GM18907 (cell line): ENCODE data around the gene JMJD6.

ENCODE experiments used
- ATAC-seq: cut with Tn5 transposase; IDR thresholded peaks from one replicate; pipeline ENCODE4 v1.9.1; 2021; ENCODE audit warnings: mild to moderate bottlenecking, moderate library complexity; ENCODE audit not compliant: unreplicated experiment

The JMJD6 gene

GRCh38 chr17:76683011-76683755 is 43.2 kb downstream of the JMJD6 start:
- no peak for ATAC-seq

DNA sequence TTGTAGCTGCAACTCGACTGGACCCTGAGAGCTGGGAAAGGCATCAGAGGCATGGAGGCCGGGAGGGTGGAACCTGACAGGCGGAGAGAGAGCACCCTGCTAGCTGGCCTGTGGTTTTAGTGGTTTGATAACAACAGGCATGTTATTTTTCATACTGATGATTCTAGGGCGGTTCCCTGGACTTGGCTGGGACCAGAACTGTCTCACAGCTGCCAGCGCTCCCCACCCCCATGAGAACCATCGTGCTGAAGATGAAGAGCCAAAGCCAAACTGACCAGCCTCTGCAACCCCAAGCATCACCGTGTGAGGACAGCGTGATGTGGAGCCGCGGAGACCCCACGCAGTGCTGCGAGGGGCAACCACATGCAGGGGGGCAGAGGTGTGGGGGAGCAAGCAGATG is 44.1 kb downstream of the JMJD6 start:
- ATAC-seq: no peak

DNA sequence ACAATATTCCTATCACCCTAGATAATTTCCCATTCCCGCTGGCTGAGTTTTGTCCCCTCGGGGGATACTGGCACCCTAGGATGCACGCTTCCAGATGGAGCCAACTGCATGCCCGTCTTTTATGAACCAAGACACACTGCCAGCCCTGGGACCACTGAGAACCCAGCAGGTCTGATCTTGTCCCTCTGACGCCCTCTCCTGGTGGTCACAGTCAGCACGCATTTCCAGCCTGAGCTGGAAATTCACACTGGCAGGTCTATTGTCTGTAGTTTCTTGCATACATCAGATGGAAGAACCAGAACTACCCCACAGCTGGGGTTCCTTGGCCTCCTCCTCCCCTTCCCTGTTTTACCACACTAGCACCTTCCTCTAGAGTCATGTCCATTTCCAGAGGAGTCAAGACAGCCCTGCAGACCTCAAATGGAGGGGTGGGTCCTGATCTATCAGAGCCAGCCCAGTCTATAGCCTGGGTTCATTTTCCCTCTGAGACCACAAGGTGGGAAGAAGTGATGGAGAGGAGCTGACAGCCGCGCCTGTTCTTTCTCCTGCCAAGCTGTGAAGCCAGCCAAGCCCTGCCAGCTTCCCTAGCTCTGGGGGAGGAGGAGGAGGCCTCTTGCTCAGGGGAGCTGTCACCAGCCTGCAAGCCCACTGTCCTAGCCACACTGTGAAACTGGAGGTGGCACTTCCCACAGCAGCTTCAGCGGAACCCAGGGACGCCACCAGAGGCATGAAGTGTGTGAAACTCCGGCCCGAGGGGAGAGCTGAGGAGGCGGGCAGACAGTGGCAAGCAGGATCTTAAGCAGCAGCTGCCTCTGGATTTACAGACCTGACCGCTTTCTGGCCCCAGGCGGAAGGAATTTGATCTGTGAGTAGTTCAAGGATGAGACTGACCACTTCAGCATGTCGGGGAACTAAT is 44.9 kb downstream of the JMJD6 start:
- ATAC-seq: no peak

- ATAC-seq: no peak
Observed at GRCh38 chr17:76679239-76679638, 47.2 kb downstream of the JMJD6 start.

- ATAC-seq: no peak
Observed at GRCh38 chr17:76678330-76678729, 48.1 kb downstream of the JMJD6 start.

- ATAC-seq: no peak
Observed at GRCh38 chr17:76677406-76677805, 49.0 kb downstream of the JMJD6 start.

GRCh38 chr17:76676629-76677028 is 49.8 kb downstream of the JMJD6 start:
- ATAC-seq: no peak

DNA sequence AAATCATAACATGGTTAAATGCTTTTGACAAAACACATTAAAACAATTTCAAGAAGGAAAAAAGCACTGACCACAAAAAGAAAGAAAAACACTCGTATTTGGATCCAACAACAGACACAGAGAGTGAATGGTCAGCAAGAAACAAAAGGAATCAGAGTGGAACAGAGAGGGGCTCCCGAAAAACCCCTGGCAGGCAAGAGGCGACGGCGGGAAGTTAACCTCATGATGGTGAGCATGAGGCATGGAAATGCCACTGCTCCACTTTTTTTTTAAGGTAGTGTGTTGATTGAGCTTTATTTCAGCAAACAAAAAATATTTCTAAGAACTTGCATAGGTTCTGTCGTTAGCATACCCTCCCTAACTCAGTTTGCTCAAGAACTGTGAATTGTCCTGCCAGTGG is 50.8 kb downstream of the JMJD6 start:
- ATAC-seq: no peak

DNA sequence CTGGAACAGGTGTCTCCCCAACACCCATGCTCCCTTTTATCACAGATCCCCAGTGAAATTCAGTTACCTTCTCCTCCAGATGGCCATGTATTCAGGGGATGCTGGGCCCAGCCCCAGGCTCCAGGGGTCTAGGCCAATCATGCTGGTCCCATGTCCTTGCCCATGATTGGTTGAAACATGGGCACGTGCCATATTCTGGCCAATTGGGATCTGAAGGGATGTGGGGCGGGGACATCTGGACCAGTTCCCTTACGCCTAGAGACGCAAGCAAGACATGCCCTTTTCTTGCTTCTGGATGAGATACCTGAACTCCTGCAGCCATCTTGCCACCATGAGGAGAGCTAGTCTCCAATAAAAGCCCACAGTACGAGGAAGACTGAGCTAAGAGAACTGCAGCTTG is 51.8 kb downstream of the JMJD6 start:
- ATAC-seq: no peak

- no peak for ATAC-seq
Observed at GRCh38 chr17:76673729-76674128, 52.7 kb downstream of the JMJD6 start.

DNA sequence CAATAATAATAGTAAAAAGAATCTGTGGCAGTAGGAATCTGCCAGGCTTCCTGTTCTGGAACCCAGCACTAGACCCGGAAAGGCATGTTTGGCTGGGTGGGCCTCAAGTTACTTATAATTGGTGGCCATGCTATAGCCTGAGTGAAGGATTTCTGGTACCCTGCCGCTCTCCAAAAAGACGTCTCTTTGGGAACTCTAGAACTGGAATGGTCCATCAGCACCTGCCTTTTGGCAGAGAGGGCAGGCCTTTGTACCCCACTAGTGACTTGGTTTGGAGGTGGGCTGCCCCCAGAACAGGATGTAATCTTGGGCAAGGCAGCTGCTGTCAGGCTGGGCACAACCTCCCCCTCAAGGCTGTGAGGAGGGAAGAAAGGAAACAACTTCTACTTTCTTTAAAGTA is 53.5 kb downstream of the JMJD6 start:
- ATAC-seq: no peak

DNA sequence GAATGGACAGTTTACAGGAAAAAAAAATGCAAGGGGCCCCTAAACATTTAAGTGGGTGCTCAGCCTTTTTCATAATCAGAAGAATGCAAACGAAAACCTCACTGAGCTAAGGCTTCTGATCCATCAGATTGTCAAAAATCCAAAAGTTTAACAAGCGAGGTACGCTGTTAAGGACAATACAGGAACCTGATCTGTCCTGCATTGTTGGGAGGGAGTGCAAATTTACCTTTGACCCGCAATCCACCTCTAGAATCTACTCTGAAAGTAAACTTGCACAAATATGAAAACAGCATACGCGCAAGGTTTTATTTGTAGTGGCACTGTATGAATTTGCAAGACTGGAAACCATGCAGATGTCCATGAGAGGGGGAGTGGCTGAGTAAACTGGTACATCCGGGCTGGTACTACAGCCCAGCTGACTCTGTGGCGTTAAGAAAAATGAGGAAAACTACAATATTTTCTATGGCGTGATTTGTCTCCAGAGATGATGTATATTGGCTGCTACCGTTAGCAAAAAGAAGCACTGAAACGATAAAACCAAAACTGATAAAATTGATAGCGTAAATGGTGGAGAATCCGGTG is 54.0 kb downstream of the JMJD6 start:
- ATAC-seq: no peak

DNA sequence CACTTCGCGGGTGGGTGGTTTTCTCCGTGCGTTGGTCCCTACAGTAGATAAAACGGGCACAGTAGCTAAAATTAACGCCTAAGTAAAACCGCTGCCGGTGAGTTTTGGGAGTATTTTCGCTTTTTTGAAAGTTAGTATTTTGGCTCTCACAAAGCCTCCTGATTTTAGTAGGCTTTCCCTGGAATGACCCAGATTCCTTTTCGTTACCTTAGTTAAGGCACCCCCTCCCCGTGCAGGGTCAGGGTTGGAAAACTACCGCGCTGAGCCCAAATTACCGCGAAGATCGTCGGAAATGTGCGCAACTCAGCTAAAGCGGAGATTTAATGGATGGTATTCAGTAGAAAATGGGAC is 54.5 kb downstream of the JMJD6 start:
- ATAC-seq: peak; percentile 21

DNA sequence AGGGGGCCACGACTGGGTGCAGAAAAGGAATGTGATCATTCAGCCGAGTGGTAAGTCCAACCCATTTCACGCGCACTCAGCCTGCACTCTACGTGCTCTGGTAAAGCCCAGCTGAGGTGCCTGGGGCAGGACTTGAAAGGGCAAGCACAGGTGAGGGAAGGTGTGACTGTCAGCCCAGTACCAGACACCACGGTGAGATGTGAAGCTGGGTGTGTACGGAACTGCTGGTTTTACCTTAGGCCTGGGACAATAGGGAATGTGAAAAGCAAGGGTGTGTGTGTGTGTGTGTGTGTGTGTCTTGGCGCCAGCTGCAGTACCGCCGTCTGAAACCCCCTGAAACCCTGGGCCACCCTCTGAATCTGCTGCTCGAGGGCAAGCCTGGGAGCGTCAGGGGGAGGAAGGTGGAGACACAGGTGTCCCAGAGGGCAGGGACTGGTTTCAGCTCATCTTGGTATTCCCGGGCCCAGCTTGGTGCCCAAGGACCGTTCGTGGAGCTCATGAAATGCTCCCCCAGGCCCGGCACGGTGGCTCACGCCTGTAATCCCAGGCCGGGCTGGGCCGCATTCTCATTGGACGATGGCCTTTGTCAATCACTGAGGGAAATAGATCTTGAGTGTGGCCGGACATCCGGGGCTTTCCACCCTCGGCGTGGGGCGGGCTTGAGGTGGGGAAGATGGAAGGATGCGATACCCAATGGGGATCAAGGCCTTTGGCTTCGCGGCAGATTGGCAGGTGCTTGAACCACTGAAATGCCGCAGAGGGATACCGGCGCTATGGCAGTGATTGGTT is 55.1 kb downstream of the JMJD6 start:
- peak; percentile 97 for ATAC-seq

GRCh38 chr17:76670718-76671122 is 55.7 kb downstream of the JMJD6 start:
- ATAC-seq: no peak

- ATAC-seq: no peak
Observed at GRCh38 chr17:76670020-76670717, 56.2 kb downstream of the JMJD6 start.
